GM12878 (cell line): ENCODE results near the gene HCCS. TPM values are rescaled to one million over a fixed set of nuclear protein-coding genes. Genes with fewer than 3 reads are reported as not detected.

Experiments used
- CREM ChIP-seq: IDR thresholded peaks from 2 replicates; pipeline ENCODE4 v1.6.1; 2014; ENCODE audit warnings: antibody characterized with exemption, low read depth
- ETV6 ChIP-seq, 2 experiments: fragments of 450-650 bp in 1 of 2; IDR thresholded peaks in 1 of 2; conservative IDR thresholded peaks in 1 of 2; 2 replicates each; pipeline ENCODE4 v1.6.1; 2014; ENCODE audit warnings: antibody characterized with exemption in 1 of 2, borderline replicate concordance in 1 of 2, low read depth in 1 of 2, mild to moderate bottlenecking in 1 of 2, moderate library complexity in 1 of 2
- GABPA ChIP-seq: IDR thresholded peaks from 2 replicates; pipeline ENCODE4 v1.6.1; 2014; ENCODE audit warnings: antibody characterized with exemption, low read depth, mild to moderate bottlenecking, inconsistent platforms
- IRF5 ChIP-seq: fragments of 450-650 bp; IDR thresholded peaks from 2 replicates; pipeline ENCODE4 v1.6.1; 2017; ENCODE audit warnings: borderline replicate concordance
- MEF2A ChIP-seq: IDR thresholded peaks from 2 replicates; pipeline ENCODE4 v1.6.1; 2011; ENCODE audit warnings: low read depth, mild to moderate bottlenecking, low read length, moderate library complexity; ENCODE audit not compliant: insufficient read depth
- MEF2B ChIP-seq: fragments of 450-650 bp; IDR thresholded peaks from 2 replicates; pipeline ENCODE4 v1.6.1; 2018; ENCODE audit warnings: mild to moderate bottlenecking, moderate library complexity; ENCODE audit not compliant: partially characterized antibody, poor library complexity, severe bottlenecking
- NR2F1 ChIP-seq: fragments of 450-650 bp; conservative IDR thresholded peaks from 2 replicates; pipeline ENCODE4 v1.6.1; 2017; ENCODE audit warnings: mild to moderate bottlenecking
- PAX5 ChIP-seq: IDR thresholded peaks from 2 replicates; pipeline ENCODE4 v1.6.1; 2011; ENCODE audit warnings: low read depth, low read length, borderline replicate concordance
- STAT3 ChIP-seq: IDR thresholded peaks from 2 replicates; pipeline ENCODE4 v1.6.1; 2011; ENCODE audit warnings: low read depth, low read length, improper control_type of control experiment
- SUZ12 ChIP-seq: fragments of 200-600 bp; sonication (generic); IDR thresholded peaks from one replicate; pipeline ENCODE4 v1.6.1; 2018; ENCODE audit warnings: antibody characterized with exemption, mild to moderate bottlenecking; ENCODE audit not compliant: unreplicated experiment
- TCF12 ChIP-seq: IDR thresholded peaks from 2 replicates; pipeline ENCODE4 v1.6.1; 2011; ENCODE audit warnings: low read depth, mild to moderate bottlenecking, low read length
- TCF3 ChIP-seq: IDR thresholded peaks from 2 replicates; pipeline ENCODE4 v1.6.1; 2012; ENCODE audit warnings: low read depth, mild to moderate bottlenecking, low read length, borderline replicate concordance; ENCODE audit not compliant: insufficient read depth
- ZBTB11 ChIP-seq: fragments of 450-650 bp; formaldehyde crosslinking; IDR thresholded peaks from 2 replicates; pipeline ENCODE4 v1.5.0; 2022; ENCODE audit warnings: mild to moderate bottlenecking, missing genetic modification characterization
- ZBTB4 ChIP-seq: fragments of 450-650 bp; formaldehyde crosslinking; IDR thresholded peaks from 2 replicates; pipeline ENCODE4 v1.4.0; 2022; ENCODE audit warnings: mild to moderate bottlenecking, moderate library complexity
- ZNF622 ChIP-seq: fragments of 450-650 bp; IDR thresholded peaks from 2 replicates; pipeline ENCODE4 v1.6.1; 2017; ENCODE audit warnings: mild to moderate bottlenecking, inconsistent platforms
- polyA plus RNA-seq, 11 experiments: library from polyadenylated mRNA; depleted of rRNA in 4 of 11; unstranded in 6 of 11; stranded (reverse) in 5 of 11; fragments of >200 nt; fragmentation: Nextera tagmentation in 4 of 11; fragmentation: Illumina TruSeq in 1 of 11; extraction: Ambion mirVana in 4 of 11; extraction: Trizol in 1 of 11; gene quantifications; 1 replicate in 1 of 11; 2 replicates in 10 of 11; pipeline versions ENCODE4 v1.2.1 to v1.2.3, GENCODE V29; 2011 to 2016; ENCODE audit warnings: inconsistent platforms in 2 of 11, missing spikeins in 2 of 11, low read depth in 1 of 11
- total RNA-seq, 4 experiments: library from RNA; depleted of rRNA in 3 of 4; stranded (reverse); fragments of >200 nt in 3 of 4; fragmentation: Illumina TruSeq in 1 of 4; extraction: Trizol in 1 of 4; gene quantifications; 2 replicates each; pipeline versions ENCODE4 v1.2.1 to v1.2.3, GENCODE V29; 2013 to 2021

The HCCS gene
- total and polyA plus RNA-seq, 10 of the 15 experiments (the other 5 are each of a cell fraction or from before 2014, with no cell fraction given) = 11.8 to 69.6 (median 36.9) TPM

GRCh38 chrX:11111037-11111851 lies at the start of gene HCCS (continued):
- TF ChIP-seq MEF2A (no peak), SUZ12 (no peak), ETV6 (conservative IDR thresholded peaks at IDR 0.05 in 1 of 2, IDR thresholded peaks at IDR 0.05 in 1 of 2; ENCODE audit: borderline replicate concordance in 1 of 2, low read depth in 1 of 2) (no peak), MEF2B (peak; percentile 16), TCF3 (no peak), CREM (peak; percentile 87), TCF12 (0 out of 2 replicates have a peak, but pooled peaks have one; percentile 7), IRF5 (peak; percentile 63; the same call in 1 of the 2 replicates), GABPA (peak; percentile 91), ZBTB4 (CRISPR knock-in tag) (no peak), ZNF622 (no peak), ZBTB11 (CRISPR knock-in tag) (0 out of 2 replicates have a peak, but pooled peaks have one; percentile 28), STAT3 (no peak), PAX5 (no peak), NR2F1 (0 out of 2 replicates have a peak, but pooled peaks have one; percentile 16)
